SK-N-MC (cell line): ENCODE measurements around the gene MRPL51.
A peak's percentile ranks its signal among the peaks of the same experiment; 100 is the strongest.
"Not testable (repeated sequence)": the region's sequence is repeated elsewhere in the genome, so short reads cannot be mapped to it uniquely, and the experiment has no call there.

Experiments
- DNase-seq: peaks from one replicate; pipeline ENCODE4 v3.0.0-alpha.2; 2011; ENCODE audit warnings: low read depth, low spot score
- H3K27ac ChIP-seq: fragments of 200-600 bp; sonication (generic); 2 replicates; pipeline ENCODE4 v1.5.1; 2016; ENCODE audit warnings: mixed run types
- H3K36me3 ChIP-seq: fragments of 200-600 bp; sonication (generic); 2 replicates; pipeline ENCODE4 v1.6.1; 2017; ENCODE audit warnings: antibody characterized with exemption, low read length, mixed read lengths; ENCODE audit not compliant: insufficient read depth
- H3K4me3 ChIP-seq: fragments of 200-600 bp; sonication (generic); 2 replicates; pipeline ENCODE4 v1.5.1; 2016
- H3K9ac ChIP-seq: fragments of 200-600 bp; sonication (generic); 2 replicates; pipeline ENCODE4 v1.8.0; 2017; ENCODE audit warnings: mixed run types, mixed read lengths; ENCODE audit not compliant: insufficient read length
- H3K9me3 ChIP-seq: fragments of 200-600 bp; sonication (generic); 2 replicates; pipeline ENCODE4 v1.6.1; 2017; ENCODE audit warnings: low read depth, mild to moderate bottlenecking, antibody characterized with exemption, low read length, moderate library complexity, mixed read lengths
- EZH2 ChIP-seq: fragments of 200-600 bp; sonication (generic); IDR thresholded peaks from one replicate; pipeline ENCODE4 v1.6.1; 2017; ENCODE audit warnings: antibody characterized with exemption
- FOXP2 ChIP-seq: optimal IDR thresholded peaks from 2 replicates; pipeline ENCODE3; 2011; ENCODE audit warnings: mild to moderate bottlenecking, moderate library complexity; ENCODE audit not compliant: insufficient read depth; ENCODE audit errors: extremely low read length, control extremely low read depth
- POLR2AphosphoS5 ChIP-seq: IDR thresholded peaks from 2 replicates; pipeline ENCODE4 v1.6.1; 2012; ENCODE audit warnings: mild to moderate bottlenecking, low read depth, low read length, borderline replicate concordance

Gene MRPL51

DNA sequence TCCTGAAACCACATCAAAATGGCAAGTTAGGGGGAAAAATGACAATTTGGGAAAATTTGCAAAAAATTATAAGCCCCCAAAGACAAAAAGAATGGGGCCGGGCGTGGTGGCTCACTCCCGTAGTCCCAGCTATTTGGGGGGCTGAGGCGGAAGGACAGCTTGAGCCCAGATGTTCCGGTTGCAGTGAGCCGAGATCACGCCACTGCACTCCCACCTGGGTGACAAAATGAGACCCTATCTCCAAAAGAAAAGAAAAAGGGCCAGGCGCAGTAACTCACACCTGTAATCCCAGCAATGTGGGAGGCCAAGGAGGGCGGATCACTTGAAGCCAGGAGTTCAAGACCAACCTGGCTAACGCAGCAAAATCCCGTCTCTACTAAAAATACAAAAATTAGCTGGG, 20.6 kb downstream of the MRPL51 start:
- Histone ChIP-seq H3K4me3 (no peak overlapping the region), H3K9ac (no peak overlapping the region), H3K9me3 (no peaks in the 10 kb centered on the region), H3K36me3 (no peaks in the 10 kb centered on the region), H3K27ac (no peak overlapping the region)
- TF ChIP-seq FOXP2: no peak
- no peak for TF ChIP-seq POLR2AphosphoS5
- TF ChIP-seq EZH2: no peak
- no peak for DNase-seq

DNA sequence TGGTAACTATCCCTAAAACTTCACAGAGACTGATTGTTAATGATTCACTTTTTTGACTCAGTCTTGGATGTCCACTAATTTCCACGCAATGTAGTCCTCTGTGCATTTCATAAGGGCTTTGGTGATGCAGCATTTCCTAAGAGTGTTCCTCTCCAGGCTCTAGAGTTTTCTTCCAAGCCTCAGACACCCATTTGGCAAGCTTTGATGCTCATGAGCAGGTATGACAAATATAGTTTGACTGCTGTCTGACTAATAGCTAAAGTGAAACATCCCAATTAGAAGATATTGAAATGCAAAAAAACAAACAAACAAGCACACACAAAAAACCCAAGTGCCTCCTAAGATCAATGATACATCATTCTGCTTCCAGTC, 21.1 kb downstream of the MRPL51 start:
- no peak for TF ChIP-seq POLR2AphosphoS5
- TF ChIP-seq FOXP2: no peak
- no peak for TF ChIP-seq EZH2
- H3K9ac ChIP-seq: no peak overlapping the region
- no peak overlapping the region for H3K27ac ChIP-seq
- no peak overlapping the region for H3K4me3 ChIP-seq
- no peaks in the 10 kb centered on the region for H3K36me3 ChIP-seq
- no peaks in the 10 kb centered on the region for H3K9me3 ChIP-seq
- no peak for DNase-seq

DNA sequence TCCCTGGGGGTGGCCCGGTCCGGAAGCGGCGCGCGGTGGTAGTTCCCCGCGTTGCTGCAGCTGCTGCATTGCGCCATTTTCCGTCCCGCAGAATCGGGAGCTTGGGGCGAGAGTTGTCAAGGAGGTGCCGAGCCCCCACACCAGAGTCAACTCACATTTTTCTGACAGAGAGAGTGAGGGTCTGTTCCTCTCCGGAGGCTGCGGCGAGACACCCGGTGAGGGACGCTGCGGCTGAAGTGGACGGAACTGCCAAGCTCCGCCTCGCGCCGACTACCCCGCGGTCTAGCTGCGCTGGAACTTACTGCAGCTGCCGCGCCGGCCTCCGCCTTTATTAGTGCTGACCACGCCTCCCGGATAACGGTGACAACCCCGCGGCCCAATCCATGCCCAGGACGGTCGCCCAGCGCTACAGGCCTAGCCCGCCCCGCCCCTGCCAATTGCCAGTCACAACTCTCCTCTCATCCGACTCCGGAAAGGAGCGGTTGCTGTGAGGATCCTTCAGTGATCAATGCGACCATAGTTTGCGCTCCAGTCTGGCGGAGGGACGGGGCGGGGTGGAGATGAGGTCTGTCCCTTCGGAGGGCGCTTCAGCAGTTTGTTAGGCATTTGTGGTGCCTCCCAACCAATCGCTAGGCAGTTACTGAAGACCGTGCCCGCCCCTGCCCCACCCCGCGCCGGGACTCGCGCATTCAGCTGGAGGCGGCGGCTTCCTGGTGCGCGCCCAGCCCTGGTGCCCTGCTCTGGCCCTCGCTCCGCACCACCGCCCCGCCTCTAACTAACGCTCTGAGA, 22.5 kb downstream of the MRPL51 start, which contains the start of gene VAMP1:
VAMP1 (minus strand) TSS at position 303 of the 789 bp plus-strand sequence; CDS start at position 157, 146 bp downstream.
- Histone ChIP-seq H3K27ac (peak within 1 kb of the TSS; percentile 62; the same call in 1 of the 2 replicates), H3K36me3 (no peaks in the 10 kb centered on the region), H3K4me3 (peak within 1 kb of the TSS; percentile 89), H3K9me3 (no peaks in the 10 kb centered on the region), H3K9ac (peak within 1 kb of the TSS; percentile 80)
- TF ChIP-seq FOXP2 (no peak), POLR2AphosphoS5 (peak; percentile 98), EZH2 (no peak)
- DNase-seq: peak; percentile 71

DNA sequence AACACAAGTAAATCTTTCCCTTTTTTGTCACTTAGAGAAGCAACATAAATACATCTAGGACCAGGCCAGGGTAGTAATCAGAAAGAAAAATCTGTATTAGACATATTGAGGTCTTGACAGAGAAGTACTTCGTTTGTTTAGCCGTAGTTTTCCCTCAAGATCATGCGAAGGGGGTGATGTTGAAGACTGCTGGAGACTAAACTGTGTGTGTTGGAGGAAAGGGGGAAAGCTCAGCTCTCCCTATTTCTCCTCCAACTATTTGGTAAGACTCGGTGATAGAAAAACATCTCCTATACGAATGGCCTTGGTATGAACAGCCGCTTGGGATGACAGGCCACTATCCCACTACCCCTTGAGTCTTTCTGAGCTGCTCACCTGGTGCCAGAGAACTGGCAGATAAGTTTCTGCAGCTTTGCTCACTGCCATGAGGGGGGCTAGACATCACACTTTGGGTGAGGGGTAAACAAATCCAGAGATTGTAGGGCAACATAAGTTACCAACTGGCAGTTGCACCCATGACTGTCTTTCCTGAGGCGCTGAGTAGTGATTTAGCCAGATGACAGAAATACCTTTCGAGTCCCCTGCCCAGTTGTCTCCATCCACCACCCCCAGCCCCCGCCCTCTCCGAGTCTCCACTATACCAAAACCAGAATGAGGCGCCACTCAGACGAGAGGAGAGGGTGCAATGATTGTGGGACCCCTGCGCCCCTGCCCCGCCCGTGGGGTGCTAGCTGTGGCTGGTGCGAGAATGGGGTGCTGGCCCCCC, 23.3 kb downstream of the MRPL51 start:
- Histone ChIP-seq H3K4me3 (peak overlapping the region; percentile 89), H3K27ac (no peak overlapping the region), H3K9ac (peak overlapping the region; percentile 80), H3K36me3 (peaks cover 3% of the 10 kb centered on the region), H3K9me3 (no peaks in the 10 kb centered on the region)
- no peak for DNase-seq
- TF ChIP-seq EZH2 (no peak), POLR2AphosphoS5 (no peak), FOXP2 (no peak)

DNA sequence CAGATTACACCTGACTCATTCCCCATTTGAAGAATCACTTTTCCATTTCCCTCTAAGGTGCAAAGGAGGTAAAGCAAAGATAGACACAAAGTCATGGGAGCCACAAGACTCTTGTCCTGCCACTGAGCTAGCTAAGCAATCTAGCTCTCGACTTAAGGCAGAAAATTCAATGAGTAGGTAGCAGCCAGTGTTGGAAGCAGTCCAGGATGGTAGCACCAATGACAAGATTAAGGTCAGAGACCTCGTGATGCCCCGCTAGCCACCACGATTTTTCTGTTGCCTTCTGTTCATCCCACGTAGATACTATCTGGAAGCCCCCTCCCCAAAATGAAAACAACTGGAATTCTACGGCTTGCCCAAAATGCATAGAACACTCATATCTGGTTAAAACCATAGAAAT, 24.0 kb downstream of the MRPL51 start:
- Histone ChIP-seq H3K9ac (no peak overlapping the region), H3K36me3 (peaks cover 6% of the 10 kb centered on the region), H3K27ac (no peak overlapping the region), H3K9me3 (no peaks in the 10 kb centered on the region), H3K4me3 (peak overlapping the region; percentile 89)
- DNase-seq: no peak
- TF ChIP-seq FOXP2: no peak
- no peak for TF ChIP-seq EZH2
- no peak for TF ChIP-seq POLR2AphosphoS5

DNA sequence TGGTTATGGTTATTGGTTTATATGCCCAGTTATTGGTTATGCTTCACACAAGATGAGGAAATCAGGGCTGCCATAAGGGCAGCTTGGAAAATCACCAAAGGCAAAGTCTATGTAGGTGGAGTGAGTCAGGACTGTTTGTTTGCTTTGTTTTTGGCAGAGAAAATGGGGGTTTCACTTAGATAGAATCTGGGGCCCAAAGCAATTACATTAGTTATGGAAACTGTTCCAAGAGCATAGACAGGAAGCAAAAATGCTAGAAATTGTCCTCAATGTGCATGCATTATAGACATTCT, 24.8 kb downstream of the MRPL51 start:
- no peak overlapping the region for H3K4me3 ChIP-seq
- no peaks in the 10 kb centered on the region for H3K9me3 ChIP-seq
- H3K9ac ChIP-seq: no peak overlapping the region
- no peak for TF ChIP-seq FOXP2
- TF ChIP-seq EZH2: no peak
- no peak for TF ChIP-seq POLR2AphosphoS5
- no peak overlapping the region for H3K27ac ChIP-seq
- peaks cover 6% of the 10 kb centered on the region for H3K36me3 ChIP-seq
- no peak for DNase-seq

DNA sequence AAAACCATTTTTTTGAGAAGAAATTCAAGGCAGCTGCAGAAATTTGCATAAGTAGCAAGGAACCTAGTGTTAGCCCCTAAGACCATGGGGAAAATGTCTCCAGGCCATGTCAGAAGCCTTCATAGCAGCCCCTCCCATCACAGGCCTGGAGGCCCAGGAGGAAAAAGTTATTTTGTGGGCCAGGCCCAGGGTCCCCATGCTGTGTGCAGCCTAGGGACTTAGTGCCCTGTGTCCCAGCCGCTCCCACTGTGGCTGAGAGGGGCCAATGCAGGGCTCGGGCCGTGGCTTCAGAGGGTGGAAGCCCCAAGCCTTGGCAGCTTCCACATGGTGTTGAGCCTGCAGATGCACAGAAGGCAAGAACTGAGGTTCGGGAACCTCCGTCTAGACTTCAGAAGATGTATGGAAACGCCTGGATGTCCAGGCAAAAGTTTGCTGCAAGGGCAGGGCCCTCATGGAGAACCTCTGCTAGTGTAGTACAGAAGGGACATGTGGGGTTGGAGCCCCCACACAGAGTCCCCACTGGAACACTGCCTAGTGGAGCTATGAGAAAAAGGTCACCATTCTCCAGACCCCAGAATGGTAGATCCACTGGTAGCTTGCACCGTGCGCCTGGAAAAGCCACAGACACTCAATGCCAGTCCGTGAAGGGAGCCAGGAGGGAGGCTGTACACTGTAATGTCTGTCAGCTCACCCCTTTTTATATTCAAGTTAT, 25.3 kb downstream of the MRPL51 start:
- not testable (repeated sequence) for H3K9ac ChIP-seq, H3K27ac ChIP-seq, H3K9me3 ChIP-seq, H3K36me3 ChIP-seq, H3K4me3 ChIP-seq, DNase-seq

DNA sequence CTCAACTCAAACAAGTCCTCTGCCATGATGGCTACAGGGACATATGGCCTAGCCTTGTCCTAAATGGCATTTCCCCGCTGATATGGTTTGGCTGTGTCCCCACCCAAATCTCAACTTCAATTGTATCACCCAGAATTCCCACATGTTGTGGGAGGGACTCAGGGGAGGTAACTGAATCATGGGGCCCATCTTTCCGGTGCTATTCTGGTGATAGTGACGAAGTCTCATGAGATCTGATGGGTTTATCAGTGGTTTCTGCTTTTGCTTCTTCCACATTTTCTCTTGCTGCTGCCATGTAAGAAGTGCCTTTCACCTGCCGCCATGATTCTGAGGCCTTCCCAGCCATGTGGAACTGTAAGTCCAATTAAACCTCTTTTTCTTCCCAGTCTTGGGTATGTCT, 26.3 kb downstream of the MRPL51 start:
- H3K4me3 ChIP-seq, DNase-seq, H3K36me3 ChIP-seq, H3K27ac ChIP-seq, H3K9me3 ChIP-seq, H3K9ac ChIP-seq: not testable (repeated sequence)
